Measurements from ENCODE around the gene ATP6V1G1. TPM values are rescaled to one million over a fixed set of nuclear protein-coding genes. Genes with fewer than 3 reads are reported as not detected.

ATP6V1G1 gene
- total RNA-seq (2021), result 119 and 120 TPM in 2 replicates
- long read RNA-seq, transcript ATP6V1G1-201 (3 exons, 1,080 nt), result major isoform, 211 of 217 reads
- long read RNA-seq, partial matches to known transcripts, result 1 of 217 reads
- long read RNA-seq, other reads (novel, unspliced or antisense), result 5 of 217 reads

DNA sequence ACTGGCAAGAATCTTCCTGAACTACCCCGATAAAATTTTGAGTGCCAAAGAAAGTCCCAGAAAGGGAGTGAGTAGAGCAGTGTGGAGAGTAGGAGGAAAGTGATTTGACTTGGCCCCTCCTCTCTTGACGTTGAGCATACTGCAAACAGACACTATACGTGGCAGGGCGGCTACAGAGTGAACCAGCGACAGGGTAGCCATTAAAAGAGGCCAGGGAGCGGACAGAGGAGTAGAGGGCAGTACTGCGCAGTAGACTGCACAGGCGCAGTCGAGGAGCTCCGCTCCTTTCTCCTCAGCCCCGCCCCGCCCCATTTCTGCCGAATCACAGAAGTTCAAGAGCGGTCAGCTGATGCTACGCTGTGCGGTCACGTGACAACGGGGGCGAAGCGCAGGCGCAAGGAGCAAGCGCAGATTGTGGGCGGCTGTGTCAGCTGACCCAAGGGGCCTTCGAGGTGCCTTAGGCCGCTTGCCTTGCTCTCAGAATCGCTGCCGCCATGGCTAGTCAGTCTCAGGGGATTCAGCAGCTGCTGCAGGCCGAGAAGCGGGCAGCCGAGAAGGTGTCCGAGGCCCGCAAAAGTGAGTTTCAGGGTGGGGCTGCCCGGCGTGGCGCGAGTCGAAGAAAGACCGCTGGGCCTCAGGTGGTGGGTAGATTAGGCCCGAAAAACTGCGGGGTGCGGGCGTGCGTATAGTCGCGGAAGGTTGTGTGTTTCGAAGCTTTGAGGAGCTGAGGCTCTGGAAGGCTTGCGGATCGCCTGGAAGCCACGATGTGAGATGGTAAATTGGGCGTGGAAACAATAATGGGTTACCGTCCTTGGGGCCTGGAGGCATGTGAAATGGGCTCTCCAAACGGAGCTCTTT, at the start of gene ATP6V1G1:
ATP6V1G1 (plus strand) TSS at position 425 of the 858 bp plus-strand sequence; CDS start at position 495, 70 bp downstream.
- no peak within 1 kb of the TSS for H2BK120ac ChIP-seq (ENCODE audit: low read depth, low read length, poor library complexity, severe bottlenecking)
- H2BK20ac ChIP-seq (ENCODE audit: low read depth, low read length, poor library complexity, severe bottlenecking), result no peak within 1 kb of the TSS
- H2BK5ac ChIP-seq (ENCODE audit: insufficient read length, low read length), result peak within 1 kb of the TSS; percentile 4
- peaks cover 37% of the 10 kb centered on the region for H3K79me2 ChIP-seq (ENCODE audit: insufficient read depth, low read length)
- H4K20me1 ChIP-seq (ENCODE audit: control insufficient read depth, insufficient read depth, insufficient read length), result no peaks in the 10 kb centered on the region
- peak within 1 kb of the TSS; percentile 34 for H3K27ac ChIP-seq (ENCODE audit: insufficient read length, low read depth, low read length)
- H4K91ac ChIP-seq (ENCODE audit: insufficient read length, low read depth, low read length), result peak within 1 kb of the TSS; percentile 4
- peak within 1 kb of the TSS; percentile 69 for H3K18ac ChIP-seq (ENCODE audit: insufficient read length, low read depth, low read length)
- H3K36me3 Mint-ChIP-seq (ENCODE audit: insufficient read depth in 1 of 3, low read depth in 3 of 3), result peaks cover 12 to 20% (median 17%) of the 10 kb centered on the region in 3 experiments; a peak in 6 of 7 replicates
- no peaks in the 10 kb centered on the region for H3K27me3 Mint-ChIP-seq (ENCODE audit: low read depth)
- no peak within 1 kb of the TSS for H2BK15ac ChIP-seq (ENCODE audit: low read depth, low read length)
- TF ChIP-seq, protein P1, sequence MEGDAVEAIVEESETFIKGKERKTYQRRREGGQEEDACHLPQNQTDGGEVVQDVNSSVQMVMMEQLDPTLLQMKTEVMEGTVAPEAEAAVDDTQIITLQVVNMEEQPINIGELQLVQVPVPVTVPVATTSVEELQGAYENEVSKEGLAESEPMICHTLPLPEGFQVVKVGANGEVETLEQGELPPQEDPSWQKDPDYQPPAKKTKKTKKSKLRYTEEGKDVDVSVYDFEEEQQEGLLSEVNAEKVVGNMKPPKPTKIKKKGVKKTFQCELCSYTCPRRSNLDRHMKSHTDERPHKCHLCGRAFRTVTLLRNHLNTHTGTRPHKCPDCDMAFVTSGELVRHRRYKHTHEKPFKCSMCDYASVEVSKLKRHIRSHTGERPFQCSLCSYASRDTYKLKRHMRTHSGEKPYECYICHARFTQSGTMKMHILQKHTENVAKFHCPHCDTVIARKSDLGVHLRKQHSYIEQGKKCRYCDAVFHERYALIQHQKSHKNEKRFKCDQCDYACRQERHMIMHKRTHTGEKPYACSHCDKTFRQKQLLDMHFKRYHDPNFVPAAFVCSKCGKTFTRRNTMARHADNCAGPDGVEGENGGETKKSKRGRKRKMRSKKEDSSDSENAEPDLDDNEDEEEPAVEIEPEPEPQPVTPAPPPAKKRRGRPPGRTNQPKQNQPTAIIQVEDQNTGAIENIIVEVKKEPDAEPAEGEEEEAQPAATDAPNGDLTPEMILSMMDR (conservative IDR thresholded peaks at IDR 0.05), result 0 out of 3 replicates have a peak, but pooled peaks have one; percentile 12
- H3K27me3 ChIP-seq (ENCODE audit: insufficient read depth, low read length), result no peaks in the 10 kb centered on the region
- H3K9me3 ChIP-seq (ENCODE audit: control insufficient read depth, low read depth, low read length), result no peaks in the 10 kb centered on the region
- H3K79me1 ChIP-seq (ENCODE audit: insufficient read depth, low read depth, low read length, poor library complexity, severe bottlenecking), result no peaks in the 10 kb centered on the region
- peak within 1 kb of the TSS; percentile 99 for H3K4me2 ChIP-seq (ENCODE audit: insufficient read depth, insufficient read length, low read length)
- peak within 1 kb of the TSS; percentile 96 for H3K9ac ChIP-seq (ENCODE audit: extremely low read depth, insufficient read length, low read length)
- H3K27ac Mint-ChIP-seq, result peak within 1 kb of the TSS; percentile 99 to 100 (median 100)
- peaks cover 45 to 49% of the 10 kb centered on the region in 2 experiments for H3K4me1 Mint-ChIP-seq
- H2BK12ac ChIP-seq (ENCODE audit: insufficient read length, low read depth, low read length), result no peak within 1 kb of the TSS
- no CpG with 5 or more reads among the region's 52 CpGs for WGBS (ENCODE audit: extremely low coverage, insufficient read length, low lambda C conversion rate)
- peak within 1 kb of the TSS; percentile 82 for H4K8ac ChIP-seq (replicated peaks; ENCODE audit: insufficient read length, low read depth, low read length)
- H4K5ac ChIP-seq (ENCODE audit: insufficient read length, low read depth, low read length), result peak within 1 kb of the TSS; percentile 74
- H3K23me2 ChIP-seq (ENCODE audit: insufficient read length, low read depth, low read length, poor library complexity, severe bottlenecking), result peaks cover 13% of the 10 kb centered on the region
- DNase-seq, result peak; percentile 99
- H3T11ph ChIP-seq (ENCODE audit: low read length), result no peak within 1 kb of the TSS
- H3K23ac ChIP-seq (ENCODE audit: insufficient read length, low read depth, low read length), result peak within 1 kb of the TSS; percentile 32
- H3K4me1 ChIP-seq (ENCODE audit: insufficient read depth, low read length), result peaks cover 5% of the 10 kb centered on the region
- no peak within 1 kb of the TSS for H2AK5ac ChIP-seq (ENCODE audit: insufficient read length, low read length)
- H3K4me3 Mint-ChIP-seq, result peak within 1 kb of the TSS; percentile 98 to 100
- H2AFZ ChIP-seq (ENCODE audit: low read length), result no peak within 1 kb of the TSS
- H3K56ac ChIP-seq (ENCODE audit: insufficient read length, low read depth, low read length), result peak within 1 kb of the TSS; percentile 75
- peaks cover 2 to 3% of the 10 kb centered on the region in 2 experiments; a peak in 1 of 5 replicates for H3K9me3 Mint-ChIP-seq
- no peak within 1 kb of the TSS; the same call in 1 of the 2 replicates for H3K4ac ChIP-seq (ENCODE audit: low read depth, low read length)
- H3K14ac ChIP-seq (ENCODE audit: insufficient read depth, low read length), result peak within 1 kb of the TSS; percentile 86
